HG03064 (cell line): ENCODE measurements around the gene VASN.

Experiments
- ATAC-seq: cut with Tn5 transposase; IDR thresholded peaks from one replicate; pipeline ENCODE4 v1.9.1; 2021; ENCODE audit warnings: low read depth; ENCODE audit not compliant: unreplicated experiment

VASN gene

GRCh38 chr16:4399001-4399730 is 27.5 kb downstream of the VASN start:
- ATAC-seq, result no peak

- no peak for ATAC-seq
Measured at GRCh38 chr16:4401094-4401501, 29.4 kb downstream of the VASN start.

- ATAC-seq, result no peak
Measured at GRCh38 chr16:4401510-4401909, 29.9 kb downstream of the VASN start.

GRCh38 chr16:4402439-4403132 is 30.9 kb downstream of the VASN start:
- no peak for ATAC-seq

GRCh38 chr16:4403133-4403949 is 31.7 kb downstream of the VASN start:
- no peak for ATAC-seq

- ATAC-seq, result no peak
Measured at GRCh38 chr16:4404247-4404966, 32.8 kb downstream of the VASN start.

GRCh38 chr16:4404967-4405696 is 33.5 kb downstream of the VASN start:
- no peak for ATAC-seq

- no peak for ATAC-seq
Measured at GRCh38 chr16:4407543-4408322, 36.1 kb downstream of the VASN start.

- ATAC-seq, result no peak
Measured at GRCh38 chr16:4408323-4408690, 36.7 kb downstream of the VASN start.

- ATAC-seq, result no peak
Measured at GRCh38 chr16:4409081-4409932, 37.7 kb downstream of the VASN start.

- ATAC-seq, result no peak
Measured at GRCh38 chr16:4410335-4411075, 38.9 kb downstream of the VASN start.

GRCh38 chr16:4411684-4412083 is 40.0 kb downstream of the VASN start:
- ATAC-seq, result no peak

- ATAC-seq, result no peak
Measured at GRCh38 chr16:4412159-4412558, 40.5 kb downstream of the VASN start.

GRCh38 chr16:4412854-4413253 is 41.2 kb downstream of the VASN start:
- ATAC-seq, result no peak

- peak; percentile 59 for ATAC-seq
Measured at GRCh38 chr16:4414187-4414917, 42.7 kb downstream of the VASN start.

- peak; percentile 20 for ATAC-seq
Measured at GRCh38 chr16:4415538-4416199, 44.0 kb downstream of the VASN start.
